Activated naive CD8-positive, alpha-beta T cell treated with anti-CD3 and anti-CD28 coated beads, Interleukin-2, amount 50 U/mL, for 16 hours (primary cell): Measurements from ENCODE around the gene ENPP7.
A peak's percentile ranks its signal among the peaks of the same experiment; 100 is the strongest.

Experiments
- DNase-seq: peaks from one replicate; pipeline ENCODE4 v3.0.0-alpha.2; 2020; ENCODE audit warnings: low read depth, low spot score

Gene ENPP7

GRCh38 chr17:79777894-79778503 is 47.3 kb downstream of the ENPP7 start, which contains the start of gene CBX2:
TSS of gene CBX2 (plus strand) at chr17:79778148. CDS start at chr17:79778236, 88 bp downstream.
- DNase-seq, result peak; percentile 52

- no peak for DNase-seq
Measured at GRCh38 chr17:79778504-79779083, 47.9 kb downstream of the ENPP7 start.

- DNase-seq, result no peak
Measured at GRCh38 chr17:79779084-79779529, 48.4 kb downstream of the ENPP7 start.

- DNase-seq, result no peak
Measured at GRCh38 chr17:79779661-79780365, 49.1 kb downstream of the ENPP7 start.

- DNase-seq, result no peak
Measured at GRCh38 chr17:79781012-79781650, 50.4 kb downstream of the ENPP7 start.

GRCh38 chr17:79781736-79782575 is 51.2 kb downstream of the ENPP7 start:
- DNase-seq, result no peak

- DNase-seq, result no peak
Measured at GRCh38 chr17:79783891-79784290, 53.1 kb downstream of the ENPP7 start.

GRCh38 chr17:79784353-79785016 is 53.7 kb downstream of the ENPP7 start:
- DNase-seq, result no peak

GRCh38 chr17:79785017-79785899 is 54.5 kb downstream of the ENPP7 start:
- no peak for DNase-seq

GRCh38 chr17:79785900-79786810 is 55.4 kb downstream of the ENPP7 start:
- no peak for DNase-seq

GRCh38 chr17:79786930-79787643 is 56.3 kb downstream of the ENPP7 start:
- DNase-seq, result no peak

GRCh38 chr17:79788455-79788854 is 57.7 kb downstream of the ENPP7 start:
- no peak for DNase-seq

GRCh38 chr17:79788989-79789942 is 58.5 kb downstream of the ENPP7 start:
- DNase-seq, result no peak

- no peak for DNase-seq
Measured at GRCh38 chr17:79789943-79790804, 59.4 kb downstream of the ENPP7 start.

- no peak for DNase-seq
Measured at GRCh38 chr17:79790805-79791734, 60.3 kb downstream of the ENPP7 start.
